ENCODE measurements around the gene ATP5PD.

- no peak for TF ChIP-seq TAF1 (IDR thresholded peaks at IDR 0.05; ENCODE audit: low read depth, low read length)
- TF ChIP-seq POLR2A (IDR thresholded peaks at IDR 0.05; ENCODE audit: low read depth, low read length), result no peak
Measured at GRCh38 chr17:75075597-75076336, 29.0 kb upstream of the ATP5PD start.
